ENCODE results near the gene SLC25A24. TPM values are rescaled to one million over a fixed set of nuclear protein-coding genes. Genes with fewer than 3 reads are reported as not detected.
"Not testable (repeated sequence)": the region's sequence is repeated elsewhere in the genome, so short reads cannot be mapped to it uniquely, and the experiment has no call there.

SLC25A24 gene
- total RNA-seq, 2 experiments from 2014 or later: 5.2 to 5.5 TPM

- not testable (repeated sequence) for H3K27ac Mint-ChIP-seq; H3K27me3 Mint-ChIP-seq (ENCODE audit: low read depth); H3K36me3 Mint-ChIP-seq (ENCODE audit: low read depth); H3K9me3 Mint-ChIP-seq; DNase-seq; H3K4me3 Mint-ChIP-seq; H3K4me1 Mint-ChIP-seq (ENCODE audit: low read depth)
- intact Hi-C loops (cut with micrococcal nuclease): loop anchor here (1.0 kb wide), 1 partner anchor 428 kb away; no protein-coding TSS in a partner anchor
- CTCF ChIA-PET: interaction anchor here (0.6 to 1.1 kb wide), 3 partner anchors 344 to 429 kb away, joined by 3 read pairs; no protein-coding TSS in a partner anchor
Measured at GRCh38 chr1:108214641-108215465, 14.7 kb upstream of the SLC25A24 start.

DNA sequence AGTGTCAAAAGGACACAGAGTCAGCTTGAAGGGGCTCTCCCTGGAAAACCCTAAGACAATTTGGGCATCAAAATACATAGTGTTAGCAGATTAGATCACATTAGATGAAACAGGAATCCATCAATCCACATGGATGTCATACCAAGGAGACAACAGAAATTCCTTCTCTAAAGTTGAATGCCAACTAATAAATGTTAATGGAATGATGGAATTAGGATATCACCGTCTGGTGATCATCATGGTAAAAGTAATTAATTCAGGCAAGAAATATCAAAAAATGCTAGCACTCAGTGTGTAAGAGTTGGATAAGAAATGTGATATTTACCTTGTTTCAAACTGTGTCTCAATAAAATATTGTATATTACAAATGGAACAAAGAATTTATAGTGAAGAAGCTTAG, 10.9 kb upstream of the SLC25A24 start:
- DNase-seq: no peak

GRCh38 chr1:108209456-108210108, 9.4 kb upstream of the SLC25A24 start:
- Mint-ChIP-seq H3K27me3 (ENCODE audit: low read depth) (peaks cover 8% of the 10 kb centered on the region), H3K9me3 (peaks cover 2% of the 10 kb centered on the region), H3K27ac (no peak overlapping the region), H3K4me1 (ENCODE audit: low read depth) (peaks cover 3% of the 10 kb centered on the region), H3K36me3 (ENCODE audit: low read depth) (no peaks in the 10 kb centered on the region), H3K4me3 (no peak overlapping the region)
- intact Hi-C loops (cut with micrococcal nuclease): loop anchor here (10.0 kb wide), 1 partner anchor 295 kb away; no protein-coding TSS in a partner anchor
- CTCF ChIA-PET: interaction anchor here (0.6 to 3.4 kb wide), 3 partner anchors 9 to 435 kb away, joined by 3 to 14 read pairs (median 3); partner anchors contain the start of gene SLC25A24
- DNase-seq: peak; percentile 6

More for the DNA sequence above, 10.9 kb upstream of the SLC25A24 start:
- H3K4me1 Mint-ChIP-seq (ENCODE audit: low read depth): peaks cover 3% of the 10 kb centered on the region
- CTCF ChIA-PET: interaction anchor here (1.0 to 3.4 kb wide), 2 partner anchors 10 to 350 kb away, joined by 3 to 14 read pairs; partner anchors contain the start of gene SLC25A24
- no peaks in the 10 kb centered on the region for H3K9me3 Mint-ChIP-seq
- H3K27me3 Mint-ChIP-seq (ENCODE audit: low read depth): peaks cover 8% of the 10 kb centered on the region
- no peak overlapping the region for H3K27ac Mint-ChIP-seq
- H3K4me3 Mint-ChIP-seq: no peak overlapping the region
- H3K36me3 Mint-ChIP-seq (ENCODE audit: low read depth): no peaks in the 10 kb centered on the region
- intact Hi-C loops (cut with micrococcal nuclease): no loop called here

- H3K36me3 Mint-ChIP-seq (ENCODE audit: low read depth): no peaks in the 10 kb centered on the region
- intact Hi-C loops (cut with micrococcal nuclease): loop anchor here (10.0 kb wide), 1 partner anchor 296 kb away; no protein-coding TSS in a partner anchor
- DNase-seq: no peak
- H3K27ac Mint-ChIP-seq: no peak overlapping the region
- peaks cover 8% of the 10 kb centered on the region for H3K27me3 Mint-ChIP-seq (ENCODE audit: low read depth)
- peaks cover 2% of the 10 kb centered on the region for H3K9me3 Mint-ChIP-seq
- H3K4me1 Mint-ChIP-seq (ENCODE audit: low read depth): peaks cover 3% of the 10 kb centered on the region
- CTCF ChIA-PET: interaction anchor here (0.6 to 3.4 kb wide), 3 partner anchors 8 to 436 kb away, joined by 3 to 14 read pairs (median 3); partner anchors contain the start of gene SLC25A24
- no peak overlapping the region for H3K4me3 Mint-ChIP-seq
Measured at GRCh38 chr1:108208724-108209446, 8.7 kb upstream of the SLC25A24 start.

GRCh38 chr1:108203582-108203981, 3.4 kb upstream of the SLC25A24 start:
- H3K36me3 Mint-ChIP-seq (ENCODE audit: low read depth); CTCF ChIA-PET; H3K4me3 Mint-ChIP-seq; H3K9me3 Mint-ChIP-seq; H3K27ac Mint-ChIP-seq; H3K27me3 Mint-ChIP-seq (ENCODE audit: low read depth); DNase-seq: not testable (repeated sequence)
- intact Hi-C loops (cut with micrococcal nuclease): loop anchor here (5.0 to 10.0 kb wide), 6 partner anchors 76 to 1146 kb away; partner anchors contain the start of genes EEIG2 and PRMT6
- peaks cover 14% of the 10 kb centered on the region for H3K4me1 Mint-ChIP-seq (ENCODE audit: low read depth)

DNA sequence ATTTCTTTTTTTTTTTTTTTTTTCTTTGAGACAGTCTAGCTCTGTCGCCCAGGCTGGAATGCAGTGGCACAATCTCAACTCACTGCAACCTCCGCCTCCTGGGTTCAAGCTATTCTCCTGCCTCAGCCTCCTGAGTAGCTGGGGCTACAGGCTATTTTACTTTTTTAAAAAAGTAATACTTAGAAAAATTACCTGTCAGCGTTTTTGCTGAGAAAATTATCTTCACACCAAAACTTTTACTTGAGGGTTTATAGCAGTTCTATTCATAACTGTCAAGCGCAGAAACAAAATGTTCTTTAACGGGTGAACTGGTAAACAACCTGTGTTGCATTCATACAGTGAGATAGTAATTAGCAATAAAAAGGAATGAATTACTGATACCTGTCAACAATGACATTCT, 1.5 kb upstream of the SLC25A24 start:
- no peak overlapping the region for H3K4me3 Mint-ChIP-seq
- DNase-seq: no peak
- intact Hi-C loops (cut with micrococcal nuclease): loop anchor here (5.0 to 10.0 kb wide), 6 partner anchors 74 to 1144 kb away; partner anchors contain the start of genes EEIG2 and PRMT6
- H3K4me1 Mint-ChIP-seq (ENCODE audit: low read depth): peaks cover 14% of the 10 kb centered on the region
- H3K27me3 Mint-ChIP-seq (ENCODE audit: low read depth): no peaks in the 10 kb centered on the region
- peaks cover 2% of the 10 kb centered on the region for H3K9me3 Mint-ChIP-seq
- H3K27ac Mint-ChIP-seq: no peak overlapping the region
- no peaks in the 10 kb centered on the region for H3K36me3 Mint-ChIP-seq (ENCODE audit: low read depth)
- CTCF ChIA-PET: interaction anchor here (1.5 to 2.9 kb wide), 3 partner anchors 9 to 420 kb away, joined by 4 to 14 read pairs (median 12); no protein-coding TSS in a partner anchor

GRCh38 chr1:108200687-108201051, 526 bp upstream of the SLC25A24 start:
- peak; percentile 74 for DNase-seq
- intact Hi-C loops (cut with micrococcal nuclease): loop anchor here (1.0 to 10.0 kb wide), 7 partner anchors 73 to 1143 kb away; partner anchors contain the start of genes EEIG2 and PRMT6
- no peaks in the 10 kb centered on the region for H3K27me3 Mint-ChIP-seq (ENCODE audit: low read depth)
- no peaks in the 10 kb centered on the region for H3K36me3 Mint-ChIP-seq (ENCODE audit: low read depth)
- CTCF ChIA-PET: interaction anchor here (0.6 to 2.9 kb wide), 11 partner anchors 9 to 419 kb away, joined by 3 to 14 read pairs (median 5); no protein-coding TSS in a partner anchor
- H3K4me1 Mint-ChIP-seq (ENCODE audit: low read depth): peaks cover 14% of the 10 kb centered on the region
- peaks cover 2% of the 10 kb centered on the region for H3K9me3 Mint-ChIP-seq
- peak overlapping the region; percentile 86 for H3K4me3 Mint-ChIP-seq
- H3K27ac Mint-ChIP-seq: no peak overlapping the region

- Mint-ChIP-seq H3K36me3 (ENCODE audit: low read depth) (peaks cover 4% of the 10 kb centered on the region), H3K4me3 (peak overlapping the region; percentile 86), H3K9me3 (no peaks in the 10 kb centered on the region), H3K4me1 (ENCODE audit: low read depth) (peaks cover 14% of the 10 kb centered on the region), H3K27ac (no peak overlapping the region), H3K27me3 (ENCODE audit: low read depth) (no peaks in the 10 kb centered on the region)
- CTCF ChIA-PET: interaction anchor here (2.1 to 2.9 kb wide), 3 partner anchors 74 to 418 kb away, joined by 7 to 12 read pairs (median 8); no protein-coding TSS in a partner anchor
- no peak for DNase-seq
- intact Hi-C loops (cut with micrococcal nuclease): loop anchor here (2.0 kb wide), 1 partner anchor 236 kb away; no protein-coding TSS in a partner anchor
Measured at GRCh38 chr1:108199201-108199691, 897 bp downstream of the SLC25A24 start.

GRCh38 chr1:108194051-108194450, 6.1 kb downstream of the SLC25A24 start:
- DNase-seq: no peak
- peaks cover 9% of the 10 kb centered on the region for H3K9me3 Mint-ChIP-seq
- no peak overlapping the region for H3K4me3 Mint-ChIP-seq
- no peak overlapping the region for H3K27ac Mint-ChIP-seq
- H3K36me3 Mint-ChIP-seq (ENCODE audit: low read depth): peaks cover 23% of the 10 kb centered on the region
- intact Hi-C loops (cut with micrococcal nuclease): no loop called here
- peaks cover 7% of the 10 kb centered on the region for H3K4me1 Mint-ChIP-seq (ENCODE audit: low read depth)
- CTCF ChIA-PET: no interaction called here
- H3K27me3 Mint-ChIP-seq (ENCODE audit: low read depth): no peaks in the 10 kb centered on the region

DNA sequence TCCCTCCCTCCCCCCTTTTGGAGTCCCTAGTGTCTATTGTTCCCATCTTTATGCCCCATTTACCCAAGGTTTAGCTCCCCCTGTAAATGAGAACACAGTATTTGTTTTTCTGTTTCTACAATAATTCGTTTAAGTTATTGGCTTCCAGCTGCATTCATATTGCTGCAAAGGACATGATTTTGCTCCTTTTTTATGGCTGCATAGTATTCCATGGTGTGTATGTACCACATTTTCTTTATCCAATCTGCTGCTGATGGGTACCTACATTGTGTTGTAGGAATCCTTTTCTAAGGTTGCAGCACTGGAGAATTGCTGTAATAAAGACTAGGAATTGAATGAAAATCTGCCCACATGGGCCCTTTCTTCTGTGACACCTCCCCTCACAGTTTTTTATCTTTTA, 6.8 kb downstream of the SLC25A24 start:
- Mint-ChIP-seq H3K36me3 (ENCODE audit: low read depth) (peaks cover 23% of the 10 kb centered on the region), H3K4me1 (ENCODE audit: low read depth) (peaks cover 7% of the 10 kb centered on the region), H3K9me3 (peaks cover 9% of the 10 kb centered on the region), H3K4me3 (no peak overlapping the region), H3K27ac (no peak overlapping the region), H3K27me3 (ENCODE audit: low read depth) (no peaks in the 10 kb centered on the region)
- CTCF ChIA-PET: no interaction called here
- DNase-seq: no peak
- intact Hi-C loops (cut with micrococcal nuclease): no loop called here

- CTCF ChIA-PET: interaction anchor here (1.9 kb wide), 1 partner anchor 8 kb away, joined by 5 read pairs; the partner anchor contains the start of gene SLC25A24
- no peaks in the 10 kb centered on the region for H3K27me3 Mint-ChIP-seq (ENCODE audit: low read depth)
- peaks cover 27% of the 10 kb centered on the region for H3K36me3 Mint-ChIP-seq (ENCODE audit: low read depth)
- H3K4me3 Mint-ChIP-seq: no peak overlapping the region
- H3K4me1 Mint-ChIP-seq (ENCODE audit: low read depth): peaks cover 7% of the 10 kb centered on the region
- intact Hi-C loops (cut with micrococcal nuclease): no loop called here
- H3K27ac Mint-ChIP-seq: no peak overlapping the region
- DNase-seq: no peak
- H3K9me3 Mint-ChIP-seq: peaks cover 9% of the 10 kb centered on the region
Measured at GRCh38 chr1:108192581-108192980, 7.6 kb downstream of the SLC25A24 start.
